ENCODE measurements around the gene HSD17B11. TPM values are rescaled to one million over a fixed set of nuclear protein-coding genes. Genes with fewer than 3 reads are reported as not detected.

HSD17B11 gene
- total and polyA plus RNA-seq, 2 experiments from 2014 or later = 76.0 to 171 TPM

Small RNA genes within 50 kb of the gene (microRNA-seq; reads per million reads assigned to microRNA genes)
- not detected for gene MIR5705

Small RNA genes within 50 kb of the gene (small RNA-seq; reads per million reads assigned to genes)
- not detected for gene MIR5705
- gene RN7SL681P = not detected

Other genes with a start within 250 kb of the HSD17B11 start
- 22.4 and 23.9 TPM in 2 replicates for gene KLHL8, start 170.6 kb downstream of the HSD17B11 start, total RNA-seq
- 10.0 and 10.9 TPM in 2 replicates for gene KLHL8, start 170.6 kb downstream of the HSD17B11 start, polyA plus RNA-seq
- 0.52 and 1.00 TPM in 2 replicates for gene HSD17B13, start 68.3 kb downstream of the HSD17B11 start, total RNA-seq
- gene HSD17B13, start 68.3 kb downstream of the HSD17B11 start, polyA plus RNA-seq = 0.30 and 0.81 TPM in 2 replicates
- gene NUDT9, start 31.4 kb upstream of the HSD17B11 start, total RNA-seq = 35.8 and 37.7 TPM in 2 replicates
- 57.4 and 62.3 TPM in 2 replicates for gene NUDT9, start 31.4 kb upstream of the HSD17B11 start, polyA plus RNA-seq
- gene SPARCL1, start 138.2 kb upstream of the HSD17B11 start, total RNA-seq = 37.9 and 45.4 TPM in 2 replicates
- gene SPARCL1, start 138.2 kb upstream of the HSD17B11 start, polyA plus RNA-seq = 15.2 and 15.7 TPM in 2 replicates
- gene DSPP, start 217.3 kb upstream of the HSD17B11 start, total RNA-seq = not detected in 2 replicates
- gene DSPP, start 217.3 kb upstream of the HSD17B11 start, polyA plus RNA-seq = 0.17 TPM in 1 of 2 replicates, not detected in the other

Data from hepatocyte (in vitro differentiated cells).